Esophagus muscularis mucosa (tissue), 3 donors: ENCODE measurements around the gene RNF149.

ENCODE experiments used
- POLR2A ChIP-seq: fragments of 450-650 bp; IDR thresholded peaks from one replicate; pipeline ENCODE4 v1.6.1; 2017; ENCODE audit warnings: antibody characterized with exemption, moderate library complexity, mild to moderate bottlenecking, low read depth
- POLR2AphosphoS5 ChIP-seq, 2 donors: sonication (generic); formaldehyde crosslinking; IDR thresholded peaks; one replicate each; pipeline ENCODE4 v1.6.1; 2017; ENCODE audit warnings: antibody characterized with exemption in 2 of 2
- TF ChIP-seq, protein P1 (sequence below), 3 experiments: fragments of 200-600 bp in 2 of 3; fragments of 450-650 bp in 1 of 3; sonication (generic) in 2 of 3; IDR thresholded peaks; one replicate each; pipeline ENCODE4 v1.5.1; 2017 to 2019; ENCODE audit warnings: antibody characterized with exemption in 3 of 3, mild to moderate bottlenecking in 2 of 3, moderate library complexity in 1 of 3

DNA sequence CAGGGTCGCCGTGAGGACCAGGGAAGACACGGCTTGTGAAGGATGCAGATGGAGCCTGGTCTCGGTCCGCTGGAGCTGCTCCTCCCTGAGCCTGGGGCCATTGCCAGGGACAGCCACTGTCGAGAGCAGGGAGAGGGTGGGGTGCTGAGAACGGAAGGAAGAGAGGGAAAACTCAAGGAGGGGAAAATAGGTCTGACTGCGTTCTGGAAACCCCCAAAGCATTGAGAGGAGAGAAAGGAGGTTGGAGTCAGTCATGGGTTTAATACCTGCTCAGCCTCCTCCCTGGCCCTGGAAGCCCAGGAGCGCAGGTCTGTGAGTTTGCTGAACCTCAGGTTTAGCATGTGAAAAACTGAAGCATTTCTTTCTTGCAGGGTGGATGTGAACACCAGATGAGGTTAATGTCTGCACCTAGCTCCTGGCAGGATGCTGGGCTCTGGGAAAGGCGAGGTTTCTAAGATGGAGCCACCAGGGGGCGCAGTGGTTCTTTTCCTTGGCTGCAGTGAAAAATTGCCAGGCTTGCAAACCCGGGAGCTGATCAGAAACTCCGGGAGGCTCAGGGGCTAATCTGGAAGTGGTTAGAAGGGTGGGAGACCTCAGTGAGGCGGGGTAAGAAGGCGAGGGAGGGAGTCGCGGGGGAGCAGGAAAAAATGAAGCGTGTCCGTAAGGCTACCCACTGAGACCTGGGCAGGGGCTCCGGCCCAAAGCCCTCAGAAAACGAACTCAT, 33.6 kb upstream of the RNF149 start:
- TF ChIP-seq, protein P1, sequence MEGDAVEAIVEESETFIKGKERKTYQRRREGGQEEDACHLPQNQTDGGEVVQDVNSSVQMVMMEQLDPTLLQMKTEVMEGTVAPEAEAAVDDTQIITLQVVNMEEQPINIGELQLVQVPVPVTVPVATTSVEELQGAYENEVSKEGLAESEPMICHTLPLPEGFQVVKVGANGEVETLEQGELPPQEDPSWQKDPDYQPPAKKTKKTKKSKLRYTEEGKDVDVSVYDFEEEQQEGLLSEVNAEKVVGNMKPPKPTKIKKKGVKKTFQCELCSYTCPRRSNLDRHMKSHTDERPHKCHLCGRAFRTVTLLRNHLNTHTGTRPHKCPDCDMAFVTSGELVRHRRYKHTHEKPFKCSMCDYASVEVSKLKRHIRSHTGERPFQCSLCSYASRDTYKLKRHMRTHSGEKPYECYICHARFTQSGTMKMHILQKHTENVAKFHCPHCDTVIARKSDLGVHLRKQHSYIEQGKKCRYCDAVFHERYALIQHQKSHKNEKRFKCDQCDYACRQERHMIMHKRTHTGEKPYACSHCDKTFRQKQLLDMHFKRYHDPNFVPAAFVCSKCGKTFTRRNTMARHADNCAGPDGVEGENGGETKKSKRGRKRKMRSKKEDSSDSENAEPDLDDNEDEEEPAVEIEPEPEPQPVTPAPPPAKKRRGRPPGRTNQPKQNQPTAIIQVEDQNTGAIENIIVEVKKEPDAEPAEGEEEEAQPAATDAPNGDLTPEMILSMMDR (IDR thresholded peaks at IDR 0.05), result peak; percentile 48 to 77 (median 48)
- TF ChIP-seq POLR2AphosphoS5 (IDR thresholded peaks at IDR 0.05), result peak in 1 of 2 donors; percentile 18
- no peak for TF ChIP-seq POLR2A
